Panc1 (cell line): ENCODE measurements around the gene CDK19.

Source experiments
- CTCF ChIP-seq: fragments of 450-650 bp; IDR thresholded peaks from 2 replicates; pipeline ENCODE4 v1.5.1; 2017; ENCODE audit warnings: mild to moderate bottlenecking
- POLR2AphosphoS5 ChIP-seq: IDR thresholded peaks from 2 replicates; pipeline ENCODE4 v1.6.1; 2012; ENCODE audit warnings: mild to moderate bottlenecking, low read depth, low read length, moderate library complexity
- REST ChIP-seq, 2 experiments: IDR thresholded peaks; 2 replicates each; pipeline ENCODE4 v1.6.1; 2011 to 2012; ENCODE audit warnings: low read depth in 2 of 2, control low read depth in 1 of 2, low read length in 1 of 2, mild to moderate bottlenecking in 1 of 2, moderate library complexity in 1 of 2; ENCODE audit not compliant: insufficient read depth in 1 of 2
- SIN3A ChIP-seq: IDR thresholded peaks from 2 replicates; pipeline ENCODE4 v1.6.1; 2012; ENCODE audit warnings: low read depth, mild to moderate bottlenecking, low read length, moderate library complexity, borderline replicate concordance; ENCODE audit not compliant: insufficient read depth

- TF ChIP-seq CTCF (no peak), POLR2AphosphoS5 (no peak), REST (IDR thresholded peaks at IDR 0.05; ENCODE audit: insufficient read depth in 1 of 2, low read depth in 2 of 2, low read length in 1 of 2) (no peak), SIN3A (no peak)
Measured at GRCh38 chr6:110626442-110626841, 188.8 kb downstream of the CDK19 start.
